OCI-LY1 (cell line): ENCODE data around the gene HEY2.
A peak's percentile ranks its signal among the peaks of the same experiment; 100 is the strongest.

Experiments
- H2AFZ ChIP-seq: fragments of 200-600 bp; sonication (generic), shearing (Covaris generic); 2 replicates; pipeline ENCODE4 v1.6.0; 2014; ENCODE audit warnings: antibody characterized with exemption, mild to moderate bottlenecking, low read length
- H3F3A ChIP-seq: fragments of 200-600 bp; sonication (generic), shearing (Covaris generic); 2 replicates; pipeline ENCODE4 v1.6.0; 2014; ENCODE audit warnings: mild to moderate bottlenecking, antibody characterized with exemption, low read length, moderate library complexity; ENCODE audit not compliant: insufficient read depth
- H3K27ac ChIP-seq: fragments of 200-600 bp; sonication (generic); 2 replicates; pipeline ENCODE4 v1.5.1; 2014; ENCODE audit warnings: low read length, mixed run types, mild to moderate bottlenecking, low read depth; ENCODE audit not compliant: poor library complexity, severe bottlenecking
- H3K27me3 ChIP-seq: fragments of 200-600 bp; sonication (generic); 2 replicates; pipeline ENCODE4 v1.6.0; 2014; ENCODE audit warnings: antibody characterized with exemption, mild to moderate bottlenecking, low read length, moderate library complexity; ENCODE audit not compliant: insufficient read depth
- H3K36me3 ChIP-seq: fragments of 200-600 bp; sonication (generic); 2 replicates; pipeline ENCODE4 v1.6.1; 2014; ENCODE audit warnings: mild to moderate bottlenecking, antibody characterized with exemption, low read length, moderate library complexity, mixed read lengths; ENCODE audit not compliant: insufficient read depth
- H3K4me1 ChIP-seq: fragments of 200-600 bp; sonication (generic); 2 replicates; pipeline ENCODE4 v1.5.1; 2014; ENCODE audit warnings: mild to moderate bottlenecking, low read length, moderate library complexity; ENCODE audit not compliant: insufficient read depth, severe bottlenecking
- H3K4me2 ChIP-seq: fragments of 200-600 bp; sonication (generic), shearing (Covaris generic); 2 replicates; pipeline ENCODE4 v1.6.1; 2014; ENCODE audit warnings: low read length
- H3K4me3 ChIP-seq: fragments of 200-600 bp; sonication (generic); 2 replicates; pipeline ENCODE4 v1.5.1; 2014; ENCODE audit warnings: low read length, low read depth, mild to moderate bottlenecking, mixed read lengths; ENCODE audit not compliant: poor library complexity, severe bottlenecking
- H3K79me2 ChIP-seq: fragments of 200-600 bp; shearing (Covaris generic); 2 replicates; pipeline ENCODE4 v1.6.1; 2016; ENCODE audit warnings: mixed run types, low read length, mixed read lengths; ENCODE audit not compliant: insufficient read depth
- H3K9ac ChIP-seq: fragments of 200-600 bp; sonication (generic), shearing (Covaris generic); 2 replicates; pipeline ENCODE4 v1.6.1; 2014; ENCODE audit warnings: mild to moderate bottlenecking, low read length, mixed read lengths
- H3K9me2 ChIP-seq: fragments of 200-600 bp; sonication (generic), shearing (Covaris generic); 2 replicates; pipeline ENCODE4 v1.6.1; 2014; ENCODE audit warnings: low read depth, mild to moderate bottlenecking, low read length, mixed read lengths
- H3K9me3 ChIP-seq: fragments of 200-600 bp; shearing (Covaris generic); 2 replicates; pipeline ENCODE4 v1.6.1; 2014; ENCODE audit warnings: low read length, mixed read lengths
- H4K20me1 ChIP-seq: fragments of 200-600 bp; sonication (generic), shearing (Covaris generic); 2 replicates; pipeline ENCODE4 v1.6.0; 2016; ENCODE audit warnings: mild to moderate bottlenecking, low read length; ENCODE audit not compliant: insufficient read depth
- EZH2 ChIP-seq: fragments of 200-600 bp; sonication (generic), shearing (Covaris generic); IDR thresholded peaks from 2 replicates; pipeline ENCODE4 v1.8.0; 2017; ENCODE audit warnings: borderline replicate concordance, mixed run types, mild to moderate bottlenecking, antibody characterized with exemption, low read length, moderate library complexity, mixed read lengths
- TF ChIP-seq, protein P1 (sequence below): fragments of 200-600 bp; sonication (generic), shearing (Covaris generic); IDR thresholded peaks from 2 replicates; pipeline ENCODE4 v1.5.1; 2017; ENCODE audit warnings: mild to moderate bottlenecking, antibody characterized with exemption, low read length, moderate library complexity, mixed read lengths

HEY2 gene

DNA sequence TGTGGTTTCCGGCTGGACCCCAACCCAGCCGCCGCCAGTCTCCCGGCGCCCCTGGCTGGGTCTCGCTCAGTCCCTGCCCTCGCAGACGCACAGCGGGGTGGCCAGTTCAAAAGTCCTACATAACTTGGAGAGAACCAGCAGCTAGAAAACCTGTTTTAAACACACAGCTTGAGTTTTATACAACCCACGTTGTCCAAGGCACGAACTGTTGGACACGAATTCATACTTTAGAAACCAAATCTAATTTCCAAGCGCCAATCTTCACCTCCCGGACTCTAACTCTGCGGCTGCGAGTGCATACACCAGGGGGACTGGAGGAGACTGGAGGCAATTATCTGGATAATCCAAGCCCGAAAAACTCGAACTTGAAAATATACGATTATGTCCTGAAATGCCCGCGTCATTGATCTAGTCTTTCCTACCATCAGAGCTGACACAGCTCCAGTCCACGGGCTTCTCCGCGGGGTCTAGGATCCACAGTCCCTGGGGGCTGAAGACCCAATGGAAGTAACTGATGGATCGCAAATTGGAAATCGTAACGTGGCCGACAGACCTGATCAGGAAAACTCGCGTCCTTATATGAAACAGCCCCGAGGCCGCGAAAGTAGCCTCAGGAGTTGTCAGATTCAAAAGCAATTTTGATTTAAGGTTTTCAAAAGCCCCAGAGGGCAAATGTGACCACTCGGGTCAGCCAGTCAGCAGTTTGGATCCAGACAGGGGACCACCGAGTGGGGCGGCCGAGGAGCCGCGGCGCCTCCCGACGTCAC is 843 bp upstream of the HEY2 start:
- no peaks in the 10 kb centered on the region for H3K9me2 ChIP-seq
- no peaks in the 10 kb centered on the region for H3K9me3 ChIP-seq
- peaks cover 4% of the 10 kb centered on the region; the same call in 1 of the 2 replicates for H3F3A ChIP-seq
- H3K79me2 ChIP-seq = peaks cover 18% of the 10 kb centered on the region
- TF ChIP-seq EZH2 = no peak
- TF ChIP-seq, protein P1, sequence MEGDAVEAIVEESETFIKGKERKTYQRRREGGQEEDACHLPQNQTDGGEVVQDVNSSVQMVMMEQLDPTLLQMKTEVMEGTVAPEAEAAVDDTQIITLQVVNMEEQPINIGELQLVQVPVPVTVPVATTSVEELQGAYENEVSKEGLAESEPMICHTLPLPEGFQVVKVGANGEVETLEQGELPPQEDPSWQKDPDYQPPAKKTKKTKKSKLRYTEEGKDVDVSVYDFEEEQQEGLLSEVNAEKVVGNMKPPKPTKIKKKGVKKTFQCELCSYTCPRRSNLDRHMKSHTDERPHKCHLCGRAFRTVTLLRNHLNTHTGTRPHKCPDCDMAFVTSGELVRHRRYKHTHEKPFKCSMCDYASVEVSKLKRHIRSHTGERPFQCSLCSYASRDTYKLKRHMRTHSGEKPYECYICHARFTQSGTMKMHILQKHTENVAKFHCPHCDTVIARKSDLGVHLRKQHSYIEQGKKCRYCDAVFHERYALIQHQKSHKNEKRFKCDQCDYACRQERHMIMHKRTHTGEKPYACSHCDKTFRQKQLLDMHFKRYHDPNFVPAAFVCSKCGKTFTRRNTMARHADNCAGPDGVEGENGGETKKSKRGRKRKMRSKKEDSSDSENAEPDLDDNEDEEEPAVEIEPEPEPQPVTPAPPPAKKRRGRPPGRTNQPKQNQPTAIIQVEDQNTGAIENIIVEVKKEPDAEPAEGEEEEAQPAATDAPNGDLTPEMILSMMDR = no peak
- H3K27me3 ChIP-seq = no peaks in the 10 kb centered on the region
- H2AFZ ChIP-seq = no peak overlapping the region
- H3K9ac ChIP-seq = peak overlapping the region; percentile 96
- peaks cover 74% of the 10 kb centered on the region for H3K4me1 ChIP-seq
- H4K20me1 ChIP-seq = no peaks in the 10 kb centered on the region
- H3K4me3 ChIP-seq = peak overlapping the region; percentile 72
- peak overlapping the region; percentile 98 for H3K27ac ChIP-seq
- peaks cover 12% of the 10 kb centered on the region; the same call in 1 of the 2 replicates for H3K36me3 ChIP-seq
- H3K4me2 ChIP-seq = peak overlapping the region; percentile 92

DNA sequence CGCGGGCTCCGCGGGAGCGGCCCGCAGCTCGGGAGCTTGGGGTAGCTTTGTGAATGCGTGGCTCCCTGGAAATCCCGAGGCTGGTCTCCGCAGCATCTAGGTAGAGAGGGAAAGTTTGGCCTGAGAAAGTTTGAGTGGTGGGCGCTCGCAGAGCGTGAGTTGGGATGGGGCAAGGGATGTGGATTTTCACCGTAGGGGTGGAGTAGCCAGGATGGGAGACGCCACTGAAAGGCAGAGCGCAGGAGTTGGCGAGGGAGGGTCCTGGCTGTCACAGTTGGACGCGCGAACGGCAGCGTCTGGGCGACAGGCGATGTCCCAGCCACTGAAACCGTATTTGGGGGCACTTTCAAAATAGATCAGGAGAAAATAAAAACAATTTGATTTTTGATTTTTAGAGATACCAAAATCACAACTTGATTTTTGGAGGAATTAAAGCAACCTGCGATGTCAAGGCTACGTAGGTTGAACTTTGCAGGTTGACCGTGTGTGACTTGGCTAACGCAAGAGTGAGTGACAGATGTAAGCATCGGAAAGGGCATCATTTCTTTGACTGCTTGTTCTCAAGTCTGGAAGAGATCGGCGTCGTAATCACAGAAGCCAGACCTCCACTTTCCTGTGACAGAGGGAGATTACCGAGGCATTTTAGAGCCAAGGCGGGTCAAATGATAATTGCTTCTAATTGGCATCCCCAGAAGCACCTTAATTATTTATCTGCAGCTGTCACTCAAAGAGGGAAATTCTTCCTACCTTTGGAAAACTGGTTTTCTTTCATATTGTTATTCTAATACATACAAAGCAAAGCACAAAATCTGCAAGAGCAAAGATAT is 646 bp downstream of the HEY2 start:
- peaks cover 73% of the 10 kb centered on the region for H3K4me1 ChIP-seq
- H3K9ac ChIP-seq = peak overlapping the region; percentile 75
- peaks cover 18% of the 10 kb centered on the region for H3K79me2 ChIP-seq
- H3K4me3 ChIP-seq = peak overlapping the region; percentile 72
- no peaks in the 10 kb centered on the region for H3K9me2 ChIP-seq
- H3F3A ChIP-seq = peaks cover 4% of the 10 kb centered on the region; the same call in 1 of the 2 replicates
- TF ChIP-seq, protein P1 = no peak
- no peak for TF ChIP-seq EZH2
- no peaks in the 10 kb centered on the region for H3K27me3 ChIP-seq
- H3K9me3 ChIP-seq = no peaks in the 10 kb centered on the region
- peak overlapping the region; percentile 81 for H3K4me2 ChIP-seq
- H2AFZ ChIP-seq = no peak overlapping the region
- peak overlapping the region; percentile 73 for H3K27ac ChIP-seq
- no peaks in the 10 kb centered on the region for H4K20me1 ChIP-seq
- H3K36me3 ChIP-seq = peaks cover 27% of the 10 kb centered on the region

DNA sequence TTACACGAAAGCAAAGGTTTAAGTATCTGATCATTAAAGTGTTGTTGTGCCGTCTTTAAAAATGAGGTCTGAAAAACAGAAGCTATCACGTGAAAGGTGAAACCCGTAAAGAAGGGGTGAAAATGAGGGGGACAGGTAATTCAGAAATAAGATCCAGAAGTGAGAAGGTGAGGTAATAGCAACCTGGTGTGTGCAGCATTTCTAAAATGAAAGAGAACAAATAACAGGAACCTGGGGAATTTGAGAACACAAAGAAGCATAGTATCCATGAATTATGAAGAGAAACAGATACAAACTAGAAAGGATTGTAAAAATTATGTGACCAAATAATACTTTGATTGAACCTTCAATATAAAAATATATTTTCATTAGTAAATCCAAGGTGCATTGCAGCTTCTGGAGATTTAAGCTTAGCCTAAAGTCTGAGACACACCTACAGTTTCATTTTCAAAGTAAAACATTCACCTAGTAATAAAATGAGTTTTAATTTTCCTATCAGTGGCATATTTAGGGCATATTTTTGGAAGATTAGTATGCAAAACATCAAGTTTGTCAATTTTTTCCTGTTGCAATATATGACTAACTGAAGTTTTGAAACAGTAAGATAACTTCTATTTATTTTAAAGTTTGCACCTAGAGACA is 1.4 kb downstream of the HEY2 start:
- Histone ChIP-seq H3K9me3 (no peaks in the 10 kb centered on the region), H2AFZ (no peak overlapping the region), H3K4me1 (peaks cover 71% of the 10 kb centered on the region), H3K79me2 (peaks cover 18% of the 10 kb centered on the region), H3K27ac (peak overlapping the region; percentile 73), H3K9me2 (no peaks in the 10 kb centered on the region), H3K4me3 (peak overlapping the region; percentile 72), H3F3A (peaks cover 4% of the 10 kb centered on the region; the same call in 1 of the 2 replicates), H3K4me2 (peak overlapping the region; percentile 81), H4K20me1 (no peaks in the 10 kb centered on the region), H3K9ac (peak overlapping the region; percentile 75), H3K27me3 (no peaks in the 10 kb centered on the region), H3K36me3 (peaks cover 34% of the 10 kb centered on the region)
- TF ChIP-seq EZH2 = no peak
- TF ChIP-seq, protein P1 = no peak
